ENCODE results near the gene MED9.
"Not testable (repeated sequence)": the region's sequence is repeated elsewhere in the genome, so short reads cannot be mapped to it uniquely, and the experiment has no call there.

The MED9 gene

GRCh38 chr17:17445296-17445924 is 31.4 kb upstream of the MED9 start:
- no peaks in the 10 kb centered on the region for H3K27me3 Mint-ChIP-seq
- H3K4me3 Mint-ChIP-seq = no peak overlapping the region
- no peak overlapping the region for H3K27ac Mint-ChIP-seq (ENCODE audit: low read depth)
- no peaks in the 10 kb centered on the region for H3K4me1 Mint-ChIP-seq
- no peaks in the 10 kb centered on the region for H3K36me3 Mint-ChIP-seq (ENCODE audit: insufficient read depth)
- ATAC-seq (replicated peaks; ENCODE audit: extremely low read depth, poor library complexity, severe bottlenecking) = no peak
- DNase-seq (ENCODE audit: low spot score in 2 of 2) = no peak
- peaks cover 6% of the 10 kb centered on the region for H3K9me3 Mint-ChIP-seq

DNA sequence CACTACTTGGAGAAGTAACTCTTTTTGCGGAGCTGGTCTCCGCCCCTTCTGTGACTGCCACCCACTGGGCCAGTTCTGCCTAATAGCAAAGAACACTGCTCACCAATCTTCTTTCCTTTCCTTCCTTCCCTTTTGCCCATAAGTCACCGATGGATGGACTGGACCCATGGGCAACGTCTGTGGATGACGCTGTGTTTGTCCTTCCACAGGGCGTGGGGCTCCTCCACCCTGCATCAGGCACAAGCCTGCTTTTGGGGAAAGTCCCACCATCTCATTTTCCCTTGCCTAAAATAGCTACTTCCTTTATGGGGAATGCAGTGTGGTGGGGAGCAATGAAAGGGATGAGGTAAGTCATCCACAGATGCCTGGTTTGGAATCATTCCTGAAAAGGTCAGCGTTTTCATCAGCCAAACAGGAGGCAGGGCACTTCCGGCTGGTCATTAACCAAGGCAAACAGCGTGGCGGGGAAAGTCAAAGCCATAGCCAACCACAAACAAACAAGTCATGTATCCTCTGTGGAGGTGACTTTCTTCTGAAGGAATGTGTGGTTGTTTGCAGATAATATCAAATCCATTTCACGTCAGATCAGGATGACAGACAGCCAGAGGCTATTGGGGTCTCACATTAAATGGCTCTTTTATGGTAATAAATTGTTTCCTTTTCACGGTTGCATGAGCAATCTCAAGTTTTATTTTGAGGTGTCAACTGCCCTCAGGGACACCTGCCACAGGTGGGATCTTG is 30.7 kb upstream of the MED9 start:
- Mint-ChIP-seq H3K27me3 (no peaks in the 10 kb centered on the region), H3K4me1 (no peaks in the 10 kb centered on the region), H3K9me3 (peaks cover 6% of the 10 kb centered on the region), H3K36me3 (ENCODE audit: insufficient read depth) (no peaks in the 10 kb centered on the region), H3K27ac (ENCODE audit: low read depth) (no peak overlapping the region), H3K4me3 (no peak overlapping the region)
- no peak for ATAC-seq (replicated peaks; ENCODE audit: extremely low read depth, poor library complexity, severe bottlenecking)
- DNase-seq (ENCODE audit: low spot score in 2 of 2) = no peak

- Mint-ChIP-seq H3K27ac (ENCODE audit: low read depth) (no peak overlapping the region), H3K4me3 (no peak overlapping the region), H3K9me3 (peaks cover 6% of the 10 kb centered on the region), H3K27me3 (no peaks in the 10 kb centered on the region), H3K36me3 (ENCODE audit: insufficient read depth) (peaks cover 2% of the 10 kb centered on the region), H3K4me1 (no peaks in the 10 kb centered on the region)
- ATAC-seq (replicated peaks; ENCODE audit: extremely low read depth, poor library complexity, severe bottlenecking) (no peak), DNase-seq (ENCODE audit: low spot score in 2 of 2) (no peak)
Observed at GRCh38 chr17:17446666-17447155, 30.1 kb upstream of the MED9 start.

- DNase-seq (ENCODE audit: low spot score in 2 of 2) (no peak), ATAC-seq (replicated peaks; ENCODE audit: extremely low read depth, poor library complexity, severe bottlenecking) (no peak)
- no peaks in the 10 kb centered on the region for H3K4me1 Mint-ChIP-seq
- H3K36me3 Mint-ChIP-seq (ENCODE audit: insufficient read depth) = peaks cover 2% of the 10 kb centered on the region
- no peak overlapping the region for H3K4me3 Mint-ChIP-seq
- H3K27me3 Mint-ChIP-seq = no peaks in the 10 kb centered on the region
- H3K27ac Mint-ChIP-seq (ENCODE audit: low read depth) = no peak overlapping the region
- peaks cover 6% of the 10 kb centered on the region for H3K9me3 Mint-ChIP-seq
Observed at GRCh38 chr17:17447264-17447663, 29.5 kb upstream of the MED9 start.

DNA sequence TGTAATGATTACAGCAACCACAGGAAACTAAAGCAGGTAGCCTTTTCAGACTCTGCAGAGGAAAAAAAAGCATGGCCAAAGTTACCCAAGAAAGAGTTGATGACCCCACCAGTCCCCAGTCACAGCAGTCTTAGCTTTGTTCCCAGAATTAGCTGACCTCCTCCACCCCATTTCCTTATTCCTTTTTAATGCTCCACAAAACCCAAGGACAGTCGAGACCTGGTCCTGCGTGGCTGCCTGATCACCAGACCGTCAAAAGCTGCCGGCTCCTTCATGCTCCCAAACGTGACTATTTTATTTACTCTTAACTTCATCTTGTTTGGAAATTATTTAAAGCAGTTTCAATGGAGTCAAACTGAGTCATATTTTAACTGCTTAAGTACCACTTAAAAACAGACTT is 28.7 kb upstream of the MED9 start:
- Mint-ChIP-seq H3K36me3 (ENCODE audit: insufficient read depth) (peaks cover 2% of the 10 kb centered on the region), H3K27ac (ENCODE audit: low read depth) (no peak overlapping the region)

GRCh38 chr17:17448723-17449122 is 28.1 kb upstream of the MED9 start:
- Mint-ChIP-seq H3K27ac (ENCODE audit: low read depth) (no peak overlapping the region), H3K4me3 (no peak overlapping the region), H3K9me3 (peaks cover 6% of the 10 kb centered on the region), H3K27me3 (no peaks in the 10 kb centered on the region), H3K36me3 (ENCODE audit: insufficient read depth) (peaks cover 2% of the 10 kb centered on the region), H3K4me1 (no peaks in the 10 kb centered on the region)
- no peak for ATAC-seq (replicated peaks; ENCODE audit: extremely low read depth, poor library complexity, severe bottlenecking)
- no peak for DNase-seq (ENCODE audit: low spot score in 2 of 2)

More for the DNA sequence above, 28.7 kb upstream of the MED9 start:
- Mint-ChIP-seq H3K27me3 (no peaks in the 10 kb centered on the region), H3K4me1 (no peaks in the 10 kb centered on the region), H3K9me3 (peaks cover 6% of the 10 kb centered on the region), H3K4me3 (no peak overlapping the region)
- DNase-seq (ENCODE audit: low spot score in 2 of 2) (no peak), ATAC-seq (replicated peaks; ENCODE audit: extremely low read depth, poor library complexity, severe bottlenecking) (no peak)

- Mint-ChIP-seq H3K27ac (ENCODE audit: low read depth) (no peak overlapping the region), H3K4me3 (no peak overlapping the region), H3K36me3 (ENCODE audit: insufficient read depth) (peaks cover 2% of the 10 kb centered on the region)
Observed at GRCh38 chr17:17453088-17453487, 23.7 kb upstream of the MED9 start.

GRCh38 chr17:17454276-17454675 is 22.5 kb upstream of the MED9 start:
- Mint-ChIP-seq H3K27ac (ENCODE audit: low read depth) (no peak overlapping the region), H3K36me3 (ENCODE audit: insufficient read depth) (peaks cover 2% of the 10 kb centered on the region)

More at GRCh38 chr17:17453088-17453487, 23.7 kb upstream of the MED9 start:
- no peak for DNase-seq (ENCODE audit: low spot score in 2 of 2)
- H3K9me3 Mint-ChIP-seq = no peaks in the 10 kb centered on the region
- H3K27me3 Mint-ChIP-seq = no peaks in the 10 kb centered on the region
- no peak for ATAC-seq (replicated peaks; ENCODE audit: extremely low read depth, poor library complexity, severe bottlenecking)
- H3K4me1 Mint-ChIP-seq = no peaks in the 10 kb centered on the region

DNA sequence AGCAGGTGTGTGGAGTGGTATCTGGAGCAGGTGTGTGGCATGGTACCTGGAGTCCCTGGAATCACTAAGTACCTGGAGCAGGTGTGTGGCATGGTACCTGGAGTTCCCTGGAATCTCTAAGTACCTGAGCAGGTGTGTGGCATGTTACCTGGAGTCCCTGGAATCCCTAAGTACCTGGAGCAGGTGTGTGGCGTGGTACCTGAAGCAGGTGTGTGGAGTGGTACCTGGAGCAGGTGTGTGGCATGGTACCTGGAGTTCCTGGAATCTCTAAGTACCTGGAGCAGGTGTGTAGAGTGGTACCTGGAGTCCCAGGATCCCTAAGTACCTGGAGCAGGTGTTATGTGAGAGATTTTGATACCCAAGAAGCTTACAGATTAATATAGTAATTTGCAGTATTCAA is 22.1 kb upstream of the MED9 start:
- H3K27me3 Mint-ChIP-seq; H3K4me1 Mint-ChIP-seq; H3K27ac Mint-ChIP-seq (ENCODE audit: low read depth); ATAC-seq (replicated peaks; ENCODE audit: extremely low read depth, poor library complexity, severe bottlenecking); DNase-seq (ENCODE audit: low spot score in 2 of 2); H3K9me3 Mint-ChIP-seq; H3K4me3 Mint-ChIP-seq; H3K36me3 Mint-ChIP-seq (ENCODE audit: insufficient read depth): not testable (repeated sequence)

More at GRCh38 chr17:17454276-17454675, 22.5 kb upstream of the MED9 start:
- no peak for ATAC-seq (replicated peaks; ENCODE audit: extremely low read depth, poor library complexity, severe bottlenecking)
- DNase-seq (ENCODE audit: low spot score in 2 of 2) = no peak
- Mint-ChIP-seq H3K9me3 (no peaks in the 10 kb centered on the region), H3K27me3 (no peaks in the 10 kb centered on the region), H3K4me3 (no peak overlapping the region), H3K4me1 (no peaks in the 10 kb centered on the region)

- Mint-ChIP-seq H3K27me3 (no peaks in the 10 kb centered on the region), H3K36me3 (ENCODE audit: insufficient read depth) (peaks cover 3% of the 10 kb centered on the region), H3K4me1 (no peaks in the 10 kb centered on the region), H3K9me3 (peaks cover 4% of the 10 kb centered on the region), H3K27ac (ENCODE audit: low read depth) (no peak overlapping the region), H3K4me3 (no peak overlapping the region)
- ATAC-seq (replicated peaks; ENCODE audit: extremely low read depth, poor library complexity, severe bottlenecking) (no peak), DNase-seq (ENCODE audit: low spot score in 2 of 2) (no peak)
Observed at GRCh38 chr17:17455173-17455572, 21.6 kb upstream of the MED9 start.

DNA sequence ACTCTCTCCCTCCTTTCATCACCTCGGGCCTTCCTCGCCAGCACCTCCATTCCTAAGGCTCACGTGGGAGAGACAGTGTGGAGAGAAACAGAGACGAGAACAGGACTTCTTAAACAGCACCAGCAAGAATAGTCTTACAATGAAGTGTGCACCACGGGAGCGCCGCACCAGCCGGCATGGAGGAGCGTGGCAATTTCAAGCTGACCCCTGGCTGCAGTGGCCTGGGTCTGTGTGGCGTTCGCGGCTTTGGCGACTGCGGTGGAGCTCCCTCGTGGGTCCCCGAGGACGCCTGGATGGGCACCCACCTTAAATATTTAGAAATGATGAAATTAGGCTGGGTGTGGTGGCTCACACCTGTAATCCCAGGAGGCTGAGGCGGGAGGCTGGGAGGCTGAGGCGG is 20.5 kb upstream of the MED9 start:
- ATAC-seq (replicated peaks; ENCODE audit: extremely low read depth, poor library complexity, severe bottlenecking) (no peak), DNase-seq (ENCODE audit: low spot score in 2 of 2) (no peak)
- Mint-ChIP-seq H3K4me3 (no peak overlapping the region), H3K4me1 (no peaks in the 10 kb centered on the region), H3K27me3 (no peaks in the 10 kb centered on the region), H3K27ac (ENCODE audit: low read depth) (no peak overlapping the region), H3K9me3 (peaks cover 7% of the 10 kb centered on the region), H3K36me3 (ENCODE audit: insufficient read depth) (peaks cover 2% of the 10 kb centered on the region)

DNA sequence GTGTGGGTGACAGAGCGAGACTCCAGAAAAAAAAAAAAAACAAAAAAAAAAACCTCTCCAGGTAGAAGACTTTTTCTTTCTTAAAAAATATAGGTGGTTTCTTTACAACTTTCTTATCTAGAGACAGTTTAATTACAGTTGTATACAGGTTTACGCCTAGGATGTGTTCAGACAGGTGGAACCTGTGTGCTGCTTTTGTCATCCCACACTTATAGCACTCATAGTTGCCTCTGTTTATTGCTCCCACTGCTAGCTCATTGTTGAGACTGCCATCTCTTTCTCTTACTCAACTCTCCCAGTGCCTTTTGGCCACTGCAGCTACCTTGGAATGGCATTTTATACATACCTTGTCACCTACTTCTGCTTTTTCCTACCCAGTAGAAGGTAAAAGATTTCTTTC is 19.1 kb upstream of the MED9 start:
- Mint-ChIP-seq H3K4me1 (no peaks in the 10 kb centered on the region), H3K36me3 (ENCODE audit: insufficient read depth) (peaks cover 1% of the 10 kb centered on the region), H3K27me3 (no peaks in the 10 kb centered on the region), H3K9me3 (peaks cover 7% of the 10 kb centered on the region), H3K27ac (ENCODE audit: low read depth) (no peak overlapping the region), H3K4me3 (no peak overlapping the region)
- ATAC-seq (replicated peaks; ENCODE audit: extremely low read depth, poor library complexity, severe bottlenecking) (no peak), DNase-seq (ENCODE audit: low spot score in 2 of 2) (no peak)

DNA sequence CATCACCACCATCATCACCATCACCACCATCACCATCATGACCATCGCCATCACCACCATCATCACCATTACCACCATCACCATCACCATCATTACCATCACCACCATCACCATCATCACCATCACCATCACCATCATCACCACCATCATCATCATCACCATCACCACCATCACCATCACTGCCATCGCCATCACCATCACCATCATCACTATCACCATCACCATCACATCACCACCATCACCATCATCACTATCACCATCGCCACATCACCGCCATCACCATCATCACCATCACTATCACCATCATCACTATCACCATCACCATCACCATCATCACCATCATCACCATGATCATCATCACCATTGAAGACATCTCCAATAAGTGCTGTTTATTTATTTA is 16.8 kb upstream of the MED9 start:
- ATAC-seq (replicated peaks; ENCODE audit: extremely low read depth, poor library complexity, severe bottlenecking) = no peak
- Mint-ChIP-seq H3K4me1 (no peaks in the 10 kb centered on the region), H3K9me3 (peaks cover 7% of the 10 kb centered on the region), H3K4me3 (no peak overlapping the region), H3K27ac (ENCODE audit: low read depth) (no peak overlapping the region), H3K36me3 (ENCODE audit: insufficient read depth) (peaks cover 1% of the 10 kb centered on the region), H3K27me3 (peaks cover 13% of the 10 kb centered on the region)
- DNase-seq (ENCODE audit: low spot score in 2 of 2) = no peak
